Measurements from ENCODE around the gene ARHGAP33.
A peak's percentile ranks its signal among the peaks of the same experiment; 100 is the strongest.
"Not testable (repeated sequence)": the region's sequence is repeated elsewhere in the genome, so short reads cannot be mapped to it uniquely, and the experiment has no call there.

Gene ARHGAP33

DNA sequence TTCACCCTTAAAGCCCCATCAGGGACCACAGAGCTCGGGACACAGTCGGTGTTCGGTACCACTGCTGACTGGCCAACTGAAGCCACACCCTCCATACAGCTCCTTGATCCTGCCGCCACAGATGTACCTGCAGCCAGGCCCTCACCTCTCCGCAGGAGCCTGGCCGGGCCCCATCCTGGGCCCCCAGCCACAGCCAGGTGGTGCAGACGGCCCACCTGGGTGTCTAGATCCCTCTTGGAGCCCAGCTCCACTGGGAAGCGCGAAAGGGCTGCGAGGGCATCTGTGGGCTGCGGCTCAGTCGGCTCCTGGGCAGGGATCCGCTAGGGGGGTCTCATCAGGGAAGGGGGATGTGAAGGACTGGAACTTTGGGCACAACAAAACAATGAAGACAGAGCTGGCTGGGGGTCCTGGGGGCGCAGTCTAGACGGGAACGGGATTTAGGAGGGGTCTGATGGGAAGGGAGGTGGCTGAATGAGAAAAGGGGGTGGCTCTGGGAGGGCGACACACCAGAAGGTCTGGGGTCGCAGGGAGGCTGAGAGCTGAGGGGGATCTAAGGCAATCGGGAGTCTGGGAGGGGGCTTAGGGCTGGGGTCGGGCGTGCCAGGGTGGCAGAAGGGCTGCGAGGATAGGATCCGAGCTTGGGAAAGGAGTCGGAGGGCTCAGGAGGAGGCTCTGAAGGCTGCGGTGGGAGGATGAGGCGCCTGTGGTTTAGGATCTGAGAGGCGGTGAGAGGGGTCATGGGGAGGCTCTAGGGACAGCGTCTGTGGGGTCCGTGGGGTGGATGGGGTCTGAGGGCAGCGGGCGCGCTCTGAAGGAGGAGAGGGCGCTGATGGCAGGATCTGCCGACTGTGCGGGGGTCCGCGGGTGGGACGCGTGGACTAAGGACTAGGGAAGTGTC is 21.5 kb downstream of the ARHGAP33 start:
- DNase-seq, result no peak

DNA sequence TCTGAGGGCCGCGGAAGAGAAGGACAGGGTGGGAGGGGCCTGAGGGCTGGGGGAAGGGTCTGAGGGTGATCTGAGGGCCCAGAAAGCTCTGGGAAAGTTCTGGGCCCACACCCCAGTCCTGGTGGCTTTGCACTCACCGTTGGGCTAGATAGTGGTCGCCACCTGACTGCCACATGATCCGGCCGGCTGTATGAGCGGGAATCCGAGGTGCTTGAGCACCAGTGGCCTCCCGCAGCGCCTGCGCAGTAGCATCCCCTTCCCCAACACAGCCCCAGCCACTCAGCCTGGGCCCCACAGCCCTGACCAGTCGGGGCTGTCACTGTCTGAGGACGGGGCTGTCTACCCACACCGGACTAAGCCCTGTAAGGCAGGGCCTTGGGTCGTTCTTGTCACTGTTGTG is 22.3 kb downstream of the ARHGAP33 start:
- no peak for DNase-seq

DNA sequence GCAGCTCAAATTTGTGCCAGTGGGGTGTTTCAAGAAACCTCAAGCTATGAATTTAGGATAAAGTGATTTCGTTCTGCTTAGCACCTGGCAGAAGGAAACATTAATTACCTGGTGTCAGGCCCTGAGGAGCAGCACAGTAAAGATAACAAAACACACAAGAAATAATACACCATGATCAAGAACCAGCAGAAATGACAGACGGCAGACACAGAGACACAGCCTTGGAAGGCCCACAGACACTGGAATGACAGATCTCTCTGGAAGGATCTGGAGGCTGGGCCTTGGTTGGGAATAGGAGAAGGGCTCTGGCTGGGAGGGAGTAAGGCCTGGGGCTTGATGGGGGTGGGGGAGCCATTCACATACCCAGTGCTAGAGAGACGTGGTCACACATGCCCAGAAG is 26.5 kb downstream of the ARHGAP33 start:
- DNase-seq, result no peak

DNA sequence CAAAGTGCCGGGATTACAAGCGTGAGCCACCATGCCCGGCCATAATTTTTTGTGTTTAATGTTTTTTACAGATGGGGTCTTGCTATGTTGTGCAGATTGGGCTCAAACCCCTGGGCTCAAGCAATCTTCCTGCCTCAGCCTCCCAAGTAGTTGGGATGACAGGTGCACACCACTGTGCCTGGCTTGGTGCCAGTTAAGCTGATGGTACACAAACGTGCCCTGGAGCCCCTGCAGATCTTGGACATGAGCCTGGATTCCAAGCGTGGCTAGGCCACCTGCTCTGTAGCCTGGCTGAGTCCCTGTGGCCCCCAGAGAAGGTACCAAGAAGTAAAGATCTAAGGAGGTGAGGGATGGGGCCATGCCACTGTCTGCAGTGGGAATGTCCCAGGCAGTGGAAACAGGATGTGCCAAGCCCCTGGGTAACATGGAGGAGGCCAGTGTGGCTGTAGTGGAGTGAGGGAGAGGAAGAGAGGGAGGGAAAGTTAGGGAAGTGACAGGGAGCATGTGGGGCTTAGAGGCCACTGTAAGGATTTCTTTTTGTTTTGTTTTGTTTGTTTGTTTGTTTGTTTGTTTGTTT is 30.2 kb downstream of the ARHGAP33 start:
- DNase-seq, result no peak

DNA sequence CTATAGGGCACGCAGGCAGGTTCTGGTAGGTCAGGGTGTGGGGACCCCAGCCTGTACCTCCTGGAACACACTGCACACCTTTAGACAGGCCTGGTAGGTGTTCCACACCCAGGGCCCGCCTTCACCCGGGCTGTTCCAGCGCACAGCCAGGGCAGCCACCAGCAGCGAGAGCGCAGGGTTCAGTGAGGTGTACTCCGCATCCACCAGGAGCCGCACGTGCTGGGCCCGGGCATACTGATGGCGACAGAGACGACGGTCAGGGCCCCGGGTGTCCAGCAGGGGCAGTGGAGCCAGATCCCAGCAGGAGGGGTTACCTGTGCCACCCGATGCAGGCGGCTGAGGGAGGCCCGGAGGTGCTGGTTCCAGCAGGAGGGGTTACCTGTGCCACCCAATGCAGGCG is 31.2 kb downstream of the ARHGAP33 start:
- DNase-seq, result no peak

DNA sequence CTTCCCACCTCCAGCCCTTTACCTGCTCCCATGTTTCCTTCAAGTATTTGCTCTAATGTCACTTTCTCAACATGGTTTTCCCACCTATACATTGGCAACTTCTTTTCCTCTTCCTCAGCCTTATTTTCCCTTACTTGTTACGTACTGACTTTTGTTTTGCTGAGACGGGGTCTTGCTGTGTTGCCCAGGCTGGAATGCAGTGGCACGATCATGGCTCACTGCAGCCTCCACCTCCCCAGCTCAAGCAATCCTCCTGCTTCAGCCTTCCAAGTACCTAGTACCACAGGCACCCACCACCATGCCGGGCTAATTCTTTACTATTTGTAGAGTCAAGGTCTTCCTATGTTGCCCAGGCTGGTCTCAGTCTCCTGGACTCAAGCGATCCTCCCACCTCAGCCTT is 32.3 kb downstream of the ARHGAP33 start:
- DNase-seq, result no peak

DNA sequence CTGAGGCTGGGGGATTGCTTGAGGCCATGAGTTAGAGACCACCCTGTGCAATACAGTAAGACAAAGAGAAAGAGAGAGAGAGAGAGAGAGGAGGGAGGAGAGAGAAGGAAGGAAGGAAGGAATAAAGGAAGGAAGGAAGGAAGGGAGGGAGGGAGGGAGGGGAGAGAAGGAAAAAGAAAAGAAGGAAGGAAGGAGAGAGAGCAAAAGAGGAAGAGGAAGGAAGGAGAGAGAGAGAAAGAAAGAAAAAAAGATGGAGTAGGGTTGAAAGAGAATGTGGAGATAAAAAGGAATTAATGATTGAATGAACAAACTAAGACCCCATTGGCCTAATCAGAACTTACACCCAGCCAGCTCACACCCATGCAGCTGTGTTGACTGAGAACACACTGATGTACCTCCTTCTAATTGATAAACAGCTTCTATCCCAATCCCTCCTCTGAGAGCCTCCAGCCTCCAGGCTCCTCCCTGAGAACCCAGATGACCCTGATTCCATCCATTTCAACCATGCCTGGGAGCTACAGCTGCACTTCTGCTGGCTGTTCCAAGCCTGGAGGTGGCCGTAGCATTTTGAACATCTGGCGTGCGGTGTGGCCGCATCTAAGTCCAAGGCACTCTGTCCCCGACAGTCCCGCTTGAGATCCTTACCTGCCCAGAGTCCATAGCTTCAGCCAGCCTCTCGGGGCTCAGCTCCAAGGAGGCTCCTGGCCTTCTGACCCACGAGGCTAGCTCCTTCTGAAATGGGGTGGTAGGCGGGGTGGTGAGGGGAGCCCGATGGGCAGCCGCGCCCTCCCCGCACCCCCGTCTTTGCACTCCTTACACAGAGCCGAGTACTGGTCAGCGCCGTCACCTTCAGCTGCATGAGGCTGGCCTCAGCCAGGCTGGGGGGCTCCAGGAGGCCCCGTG is 36.2 kb downstream of the ARHGAP33 start:
- no peak for DNase-seq

DNA sequence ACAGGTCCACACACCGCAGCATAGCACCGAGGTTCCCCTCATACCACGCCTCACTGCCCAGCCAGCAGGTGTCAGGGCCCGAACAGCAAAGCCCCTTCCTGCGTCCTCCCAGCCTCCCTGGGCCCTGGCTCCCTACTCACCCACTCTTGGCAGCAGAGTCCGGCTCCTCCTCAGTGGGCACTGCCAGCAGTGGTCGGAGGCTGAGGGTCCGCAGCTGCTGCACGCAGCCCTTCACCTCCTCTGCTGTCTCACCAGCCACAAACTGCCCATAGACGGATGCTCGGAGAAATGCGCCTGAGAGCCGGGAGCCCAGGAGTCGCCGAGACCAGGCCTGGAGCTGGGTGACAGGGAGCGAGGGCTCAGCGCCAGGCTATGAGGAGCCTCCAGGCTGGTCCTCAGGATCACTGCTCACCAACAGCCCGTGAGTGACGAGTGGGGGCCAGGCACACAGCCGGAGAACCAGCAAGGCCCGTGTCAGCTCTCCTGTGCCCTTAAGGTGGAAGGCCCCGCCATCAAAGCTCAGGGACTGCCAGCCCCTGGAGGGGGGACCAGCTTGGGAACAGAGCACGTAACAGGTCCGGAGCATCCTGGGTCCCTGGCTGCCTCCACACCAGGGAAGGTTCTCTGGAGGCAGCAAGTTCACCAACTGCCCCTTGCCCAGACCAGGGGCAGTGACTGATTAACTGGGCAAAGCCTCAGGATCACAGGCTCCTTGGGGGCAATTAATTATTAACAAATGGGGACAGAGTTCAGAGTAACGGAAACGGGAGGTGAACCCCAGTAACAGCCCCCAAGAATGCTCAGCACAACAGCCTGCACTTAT is 37.1 kb downstream of the ARHGAP33 start, which contains the start of gene PRODH2:
Gene PRODH2, minus strand, starts transcription at position 626 of the 823 bp plus-strand sequence. Its CDS starts 40 bp downstream, at position 586.
- no peak for DNase-seq

DNA sequence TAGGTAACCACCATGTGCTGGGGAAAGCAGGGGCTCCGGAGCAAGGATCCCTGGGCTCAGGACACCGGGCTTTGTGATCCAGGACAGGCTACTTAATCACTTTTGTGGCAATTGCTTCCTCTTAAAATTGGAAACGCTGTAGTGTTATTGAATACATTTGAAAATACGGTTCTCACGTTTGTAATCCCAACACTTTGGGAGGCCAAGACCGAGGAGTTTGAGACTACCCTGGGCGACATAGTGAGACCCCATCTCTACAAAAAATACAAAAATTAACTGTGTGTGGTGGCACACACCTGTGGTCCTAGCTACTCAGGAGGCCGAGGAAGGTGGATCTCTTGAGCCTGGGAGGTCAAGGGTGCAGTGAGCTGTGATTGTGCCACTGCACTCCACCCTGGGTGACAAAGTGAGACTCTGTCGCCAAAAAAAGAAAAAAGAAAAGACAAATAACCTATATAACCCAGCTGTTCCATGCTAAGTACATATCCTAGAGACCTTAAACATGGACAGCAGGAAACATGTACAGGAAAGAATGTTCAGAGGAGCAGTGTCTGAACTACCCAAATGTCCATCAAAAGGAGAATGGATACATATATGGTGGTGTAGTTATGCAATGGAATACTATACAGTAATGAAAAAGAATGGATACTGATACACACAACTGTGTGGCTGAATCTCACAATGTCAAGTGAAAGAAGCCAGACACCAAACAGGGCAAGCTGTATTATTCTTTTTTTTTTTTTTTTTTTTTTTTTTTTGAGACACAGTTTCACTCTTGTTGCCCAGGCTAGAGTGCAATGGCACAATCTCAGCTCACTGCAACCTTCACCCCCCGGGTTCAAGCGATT is 37.9 kb downstream of the ARHGAP33 start:
- no peak for DNase-seq

DNA sequence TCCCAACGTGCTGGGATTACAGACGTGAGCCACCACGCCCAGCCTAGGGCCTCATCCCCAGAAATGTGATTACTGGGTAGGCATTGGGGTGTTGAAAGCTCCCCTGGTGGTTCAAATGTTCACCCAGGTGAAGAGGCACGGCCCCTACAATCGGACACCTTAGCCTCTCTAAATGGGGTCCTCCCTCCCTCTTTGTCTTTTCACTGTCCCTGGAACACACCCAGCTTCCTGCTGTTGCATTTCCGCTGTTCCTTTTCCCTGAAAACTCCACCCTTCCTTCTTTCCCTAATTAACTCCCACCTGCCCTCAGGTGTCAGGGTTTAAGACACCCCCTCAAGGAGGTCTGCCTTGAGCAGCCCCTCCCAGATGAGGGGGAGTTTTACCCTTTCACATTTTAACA is 40.9 kb downstream of the ARHGAP33 start:
- no peak for DNase-seq

DNA sequence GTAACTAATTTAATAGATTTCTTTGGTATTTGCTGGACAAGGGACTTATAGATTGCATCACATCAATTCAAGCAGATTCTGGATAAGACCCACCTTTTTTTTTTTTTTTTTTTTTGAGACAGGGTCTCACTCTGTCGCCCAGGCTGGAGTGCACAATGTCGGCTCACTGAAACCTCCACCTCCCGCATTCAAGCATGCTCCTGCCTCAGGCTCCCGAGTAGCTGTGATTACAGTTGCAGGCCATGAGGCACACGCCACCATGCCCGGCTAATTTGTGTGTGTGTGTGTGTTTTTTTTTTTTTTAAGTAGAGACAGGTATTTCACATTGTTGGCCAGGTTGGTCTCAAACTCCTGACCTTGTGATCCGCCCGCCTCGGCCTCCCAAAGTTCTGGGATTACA is 41.5 kb downstream of the ARHGAP33 start:
- DNase-seq, result no peak

DNA sequence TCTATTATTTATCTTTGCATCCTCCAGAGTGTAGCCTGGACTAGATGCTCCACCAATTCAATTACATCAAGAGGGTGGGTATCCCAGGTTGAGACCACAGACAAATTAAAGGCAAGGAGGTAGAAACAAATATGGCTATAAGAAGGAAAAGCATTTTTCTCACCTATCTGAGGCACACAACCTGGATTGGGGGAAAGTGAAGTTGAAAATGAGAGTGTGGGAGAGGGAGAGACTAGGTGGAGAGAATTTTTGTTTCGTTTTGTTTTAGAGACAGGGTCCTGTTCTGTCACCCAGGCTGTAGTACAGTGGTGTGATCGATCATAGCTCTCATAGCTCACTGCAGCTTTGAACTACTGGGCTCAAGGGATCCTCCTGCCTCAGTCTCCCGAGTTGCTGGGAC is 43.1 kb downstream of the ARHGAP33 start:
- no peak for DNase-seq

DNA sequence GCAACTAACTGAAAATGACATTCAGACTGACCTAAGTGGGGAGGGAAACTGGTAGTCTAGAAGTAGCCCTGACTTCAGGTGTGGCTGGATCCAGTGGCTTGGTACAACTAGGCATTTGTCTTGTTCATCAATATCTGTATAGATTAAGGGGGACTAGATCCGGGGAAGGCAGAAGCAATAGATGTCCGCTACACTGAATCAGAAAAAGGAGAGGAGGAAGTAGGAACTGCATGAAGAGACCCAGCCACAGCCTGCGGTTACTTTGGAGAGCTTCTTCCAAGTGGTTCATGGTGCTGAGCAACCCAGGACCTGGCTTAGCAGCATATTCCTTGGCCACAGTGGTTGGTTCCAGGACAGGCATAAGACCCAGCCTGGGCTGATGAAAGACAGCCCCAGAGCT is 47.2 kb downstream of the ARHGAP33 start:
- no peak for DNase-seq

DNA sequence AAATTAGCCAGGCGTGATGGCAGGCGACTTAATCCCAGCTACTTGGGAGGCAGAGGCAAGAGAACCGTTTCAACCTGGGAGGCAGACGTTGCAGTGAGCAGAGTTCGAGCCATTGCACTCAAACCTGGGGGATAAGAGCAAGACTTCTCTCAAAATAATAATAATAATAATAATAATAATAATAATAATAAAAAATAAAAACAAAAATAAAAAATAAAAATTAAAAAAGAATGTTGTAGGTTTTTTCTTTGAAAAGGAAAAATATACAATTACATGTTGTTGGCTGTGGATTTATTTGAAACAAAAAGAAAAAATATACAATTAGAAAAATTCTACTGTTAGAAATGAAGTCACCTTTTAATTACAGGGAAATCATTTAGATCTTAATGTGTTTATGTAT is 48.8 kb downstream of the ARHGAP33 start:
- DNase-seq, result no peak

DNA sequence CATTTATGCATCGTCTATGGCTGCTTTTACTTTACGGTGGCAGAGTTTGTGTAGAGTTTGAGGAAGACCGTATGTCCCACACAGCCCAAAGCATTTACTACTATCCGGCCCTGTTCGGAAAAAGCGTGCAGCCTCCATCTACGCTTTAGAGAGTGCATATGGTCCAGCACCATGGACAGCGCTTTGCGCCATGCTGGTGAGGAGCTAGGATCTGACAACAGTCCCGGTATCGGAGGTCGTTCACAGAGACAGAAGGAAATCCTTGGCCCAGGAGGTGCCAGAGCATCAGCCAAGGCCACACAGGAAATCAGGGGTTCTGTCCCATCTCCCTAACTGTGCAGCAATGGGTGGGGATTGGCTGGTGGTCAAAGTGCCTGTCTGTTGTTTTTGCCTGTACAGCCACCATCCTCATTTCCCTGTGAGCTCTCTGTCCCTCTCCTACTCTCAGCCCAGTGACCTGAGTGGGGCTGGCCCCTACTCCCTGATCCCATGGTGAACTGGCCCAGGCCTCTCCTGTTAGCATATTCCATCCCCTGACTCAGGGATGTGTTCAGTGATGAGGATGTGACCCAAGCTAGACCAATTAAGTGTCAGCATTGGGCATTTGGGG is 53.4 kb downstream of the ARHGAP33 start:
- DNase-seq, result peak; percentile 62

DNA sequence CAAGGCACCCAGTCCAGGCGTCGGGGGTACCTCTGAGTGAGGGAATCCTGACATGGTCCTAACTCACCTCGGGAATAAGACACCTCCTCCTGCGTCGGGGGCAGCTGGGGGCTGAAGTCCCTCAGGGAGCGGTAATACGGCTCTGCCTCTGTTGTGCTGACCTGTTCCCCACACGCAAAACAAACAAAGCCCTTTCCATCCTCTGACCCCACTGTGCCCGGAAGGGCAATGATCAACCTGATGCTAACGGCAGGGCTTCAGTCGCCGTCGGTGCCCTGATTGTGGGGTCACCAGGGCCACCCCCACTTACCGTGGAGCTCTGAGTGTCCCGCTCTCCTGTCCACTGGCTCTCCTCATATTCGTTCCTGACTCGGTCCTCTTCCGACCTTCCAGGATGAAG is 55.6 kb downstream of the ARHGAP33 start:
- no peak for DNase-seq

DNA sequence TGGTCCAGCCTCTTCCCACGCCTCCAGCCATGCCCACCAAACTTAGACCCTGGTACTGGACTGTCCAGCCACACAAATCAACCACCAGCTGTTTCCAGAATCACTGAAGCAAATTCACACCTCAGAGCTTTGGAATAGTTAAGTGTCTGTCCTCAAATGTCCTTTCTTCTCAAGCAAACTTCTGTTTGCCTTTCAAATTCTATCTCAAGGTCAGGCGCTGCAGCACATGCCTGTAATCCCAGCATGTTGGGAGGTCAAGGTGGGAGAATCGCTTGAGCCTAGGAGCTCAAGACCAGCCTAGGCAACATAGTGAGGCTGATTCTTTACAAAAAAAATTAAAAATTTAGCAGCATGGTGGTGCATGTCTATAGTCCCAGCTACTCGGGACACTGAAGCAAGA is 56.7 kb downstream of the ARHGAP33 start:
- DNase-seq, result no peak

DNA sequence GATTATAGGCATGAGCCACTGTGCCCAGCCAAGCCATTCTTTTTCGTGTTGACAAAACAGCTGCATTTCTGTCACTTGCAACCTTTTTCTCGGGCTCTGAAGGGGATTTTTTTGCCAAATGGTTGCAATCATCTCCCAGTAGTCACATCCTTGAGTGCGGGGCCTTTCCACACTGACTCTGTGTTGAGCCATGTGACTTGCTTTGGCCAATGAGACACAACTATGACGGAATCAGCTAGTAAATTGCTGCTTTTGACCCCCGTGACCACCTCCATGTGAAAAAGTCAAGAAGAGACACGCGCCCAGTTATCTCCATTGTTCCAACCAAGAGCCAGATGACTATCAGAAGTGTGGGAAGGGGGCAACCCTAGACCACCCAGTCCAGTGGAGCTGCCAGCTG is 58.6 kb downstream of the ARHGAP33 start:
- DNase-seq, result no peak

DNA sequence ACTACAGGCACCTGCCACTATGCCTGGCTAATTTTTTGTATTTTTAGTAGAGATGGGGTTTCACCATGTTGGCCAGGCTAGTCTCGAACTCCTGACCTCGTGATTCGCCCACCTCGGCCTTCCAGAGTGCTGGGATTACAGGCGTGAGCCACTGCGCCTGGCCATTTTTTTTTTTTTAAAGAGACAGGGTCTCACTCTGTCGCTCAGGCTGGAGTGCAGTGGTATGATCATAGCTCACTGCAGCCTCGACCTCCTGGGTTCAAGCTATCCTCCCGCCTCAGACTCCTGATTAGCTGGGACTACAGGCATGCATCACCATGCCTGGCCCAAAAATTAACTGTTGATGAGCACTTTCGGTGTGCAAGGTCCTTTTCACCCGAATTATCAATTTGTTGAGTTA is 60.7 kb downstream of the ARHGAP33 start:
- not testable (repeated sequence) for DNase-seq
